ENCODE results near the gene FRAS1.
"Not testable (repeated sequence)": the region's sequence is repeated elsewhere in the genome, so short reads cannot be mapped to it uniquely, and the experiment has no call there.

Gene FRAS1

DNA sequence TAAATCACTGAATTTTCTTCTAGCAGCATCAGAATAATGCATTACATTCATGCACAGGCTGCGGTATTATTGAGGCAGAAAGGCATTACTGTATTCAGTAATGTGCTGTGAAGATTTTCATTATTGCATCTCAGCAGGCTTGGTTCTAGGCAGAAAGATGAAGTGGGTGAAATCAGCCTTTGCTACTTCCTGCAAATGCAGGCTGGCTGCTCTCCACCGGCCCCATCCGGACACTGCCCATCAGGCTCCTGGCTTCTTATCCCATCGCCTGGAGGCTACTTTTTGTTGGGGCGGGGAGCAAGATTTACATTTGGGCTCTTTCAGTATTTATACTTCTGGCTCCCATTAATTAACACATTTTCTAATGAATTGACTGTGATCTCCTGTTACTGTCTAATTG, 117.8 kb downstream of the FRAS1 start:
- peak; percentile 9 for DNase-seq

DNA sequence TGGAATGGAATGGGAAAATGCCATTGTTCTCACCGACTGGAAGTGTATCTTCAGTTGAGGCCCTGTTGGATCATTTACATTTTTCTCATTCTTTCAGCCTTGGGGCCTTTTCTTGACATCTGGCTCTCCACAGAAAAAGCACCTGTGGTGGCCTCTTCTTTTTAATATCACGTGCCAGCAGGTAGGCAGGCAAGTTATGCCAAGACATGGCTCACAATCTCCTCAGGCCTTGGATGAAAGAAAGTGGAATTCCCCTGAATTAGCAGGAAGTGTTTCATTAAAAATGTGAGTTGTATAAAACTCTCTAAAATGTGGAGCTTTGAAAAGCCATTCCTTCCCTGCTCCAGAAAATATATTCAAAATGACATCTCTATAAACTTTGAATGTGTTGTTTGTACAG, 122.1 kb downstream of the FRAS1 start:
- DNase-seq, result no peak

DNA sequence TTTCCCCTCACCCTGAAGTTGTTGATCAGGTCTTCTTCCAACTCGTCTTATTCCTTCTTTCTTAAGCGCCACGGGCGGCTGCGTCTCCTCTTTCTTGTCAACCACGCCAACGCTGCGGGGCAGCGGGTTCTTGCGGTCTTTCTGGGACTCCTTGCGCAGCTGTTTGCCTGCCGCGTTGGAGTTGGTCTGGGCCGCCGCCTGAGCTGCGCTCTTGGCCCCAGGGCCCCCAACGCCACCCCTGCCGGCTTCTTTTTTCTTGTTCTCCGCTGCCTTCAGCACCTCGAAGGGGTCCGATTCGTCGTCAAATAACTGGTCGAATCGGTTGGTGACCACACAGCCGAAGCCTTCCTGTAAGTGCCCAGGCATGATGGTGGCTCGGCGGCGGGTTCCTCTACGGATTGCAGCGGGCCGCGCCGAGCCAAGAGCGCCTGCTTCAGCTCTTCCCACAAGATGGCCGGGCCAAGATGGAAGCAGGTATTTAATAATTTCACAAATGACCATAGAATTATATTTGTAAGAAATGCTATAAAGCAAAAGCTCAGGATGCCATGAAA, 124.6 kb downstream of the FRAS1 start:
- DNase-seq, result not testable (repeated sequence)

DNA sequence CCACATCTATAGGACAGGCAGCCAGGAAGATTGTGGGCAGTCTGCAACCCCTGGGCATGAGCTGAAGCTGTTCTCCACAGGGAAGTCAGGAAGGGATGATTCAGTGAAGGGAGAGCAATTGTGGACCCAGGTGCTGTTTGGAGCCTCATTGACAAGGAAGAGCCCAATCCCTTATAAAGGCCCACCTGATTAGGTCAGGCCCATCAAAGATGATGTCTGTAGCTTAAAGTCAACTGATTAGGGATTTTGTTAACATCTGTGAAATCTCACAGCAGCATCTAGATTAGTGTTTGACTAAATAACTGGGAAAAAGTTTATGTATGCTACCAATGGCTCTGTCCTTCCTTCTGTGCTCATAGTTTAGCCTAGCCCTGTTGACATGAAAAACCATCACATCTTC, 127.5 kb downstream of the FRAS1 start:
- DNase-seq, result no peak

DNA sequence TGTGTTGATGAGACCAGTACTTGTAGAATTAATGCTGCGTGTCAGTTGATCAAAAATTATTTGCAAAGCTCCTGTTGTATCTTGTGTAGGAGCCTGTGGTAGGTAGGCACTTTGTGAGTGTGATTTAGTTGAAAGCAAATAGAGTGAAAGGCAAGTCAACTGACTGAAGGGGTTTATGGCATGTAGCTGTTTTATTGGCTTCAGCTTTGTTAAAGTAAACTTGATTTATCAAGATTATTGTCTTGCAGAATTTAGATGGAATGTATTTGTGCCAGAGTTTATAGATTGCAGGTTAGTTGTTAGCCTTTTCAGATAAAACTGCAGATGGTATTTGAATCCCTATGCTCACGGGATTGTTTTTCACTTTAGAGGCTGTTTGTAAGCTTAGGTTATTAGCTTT, 128.0 kb downstream of the FRAS1 start:
- no peak for DNase-seq

DNA sequence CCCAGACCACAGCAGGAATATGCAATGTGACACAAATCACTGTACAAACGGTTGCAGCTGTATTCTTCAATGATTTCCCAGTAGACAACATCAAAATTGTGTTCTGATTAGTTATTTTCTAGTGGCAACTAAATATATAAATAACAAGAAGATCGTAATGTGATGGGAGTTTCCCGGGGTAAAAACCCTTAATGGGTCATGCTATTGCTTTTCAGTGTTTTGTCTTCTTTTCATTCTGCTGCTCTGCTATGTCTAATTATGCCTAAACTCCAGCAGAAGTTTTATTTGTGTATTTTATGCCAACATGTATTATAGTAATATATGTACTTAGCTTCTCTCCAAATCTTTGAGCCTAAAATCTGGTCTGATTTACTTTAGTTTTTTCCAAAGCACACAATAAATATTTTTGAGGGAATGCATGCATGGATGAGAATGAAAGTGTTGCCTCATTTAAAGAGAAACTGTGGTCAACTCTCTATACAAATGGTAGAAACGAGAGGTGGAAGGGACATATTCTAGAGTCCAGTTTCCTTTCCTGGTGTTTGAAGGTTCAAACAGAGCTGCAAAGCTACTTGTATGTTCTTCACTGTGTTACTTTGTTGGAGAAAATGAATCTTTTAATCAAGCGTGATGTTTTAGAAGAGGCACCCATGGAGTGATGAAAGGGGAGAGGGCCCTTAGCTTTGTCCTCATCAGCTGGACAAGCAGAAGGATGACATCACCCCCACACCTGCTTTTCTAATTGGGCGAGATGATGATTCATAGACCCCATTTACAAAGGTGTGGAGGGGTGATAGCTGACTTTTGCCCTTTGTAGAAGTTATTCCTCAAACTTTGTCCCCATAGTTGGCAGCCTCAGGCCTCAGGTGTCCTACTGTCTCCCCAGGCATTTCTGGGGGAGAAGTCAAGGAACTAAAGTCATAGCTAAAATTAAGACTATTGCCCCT, 129.7 kb downstream of the FRAS1 start:
- DNase-seq, result peak; percentile 26

DNA sequence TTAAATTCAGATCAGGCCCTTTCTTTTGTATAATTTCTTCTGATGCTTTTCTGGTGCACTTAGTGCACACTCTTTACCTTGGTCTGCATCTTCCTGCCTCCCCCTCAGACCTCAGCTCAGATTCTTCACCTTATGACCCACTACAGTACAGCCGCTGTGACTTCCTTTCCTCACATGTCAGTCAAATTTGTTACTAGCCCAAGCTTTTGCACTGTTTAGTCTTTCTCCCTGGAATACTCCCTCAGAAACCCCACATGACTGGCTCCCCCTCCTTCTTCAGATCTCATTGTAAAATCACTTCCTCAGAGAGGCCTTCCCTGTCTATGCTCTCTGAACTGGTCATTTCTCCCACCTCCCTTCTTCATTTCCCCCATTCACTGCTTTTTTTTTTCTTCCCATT, 132.9 kb downstream of the FRAS1 start:
- no peak for DNase-seq

DNA sequence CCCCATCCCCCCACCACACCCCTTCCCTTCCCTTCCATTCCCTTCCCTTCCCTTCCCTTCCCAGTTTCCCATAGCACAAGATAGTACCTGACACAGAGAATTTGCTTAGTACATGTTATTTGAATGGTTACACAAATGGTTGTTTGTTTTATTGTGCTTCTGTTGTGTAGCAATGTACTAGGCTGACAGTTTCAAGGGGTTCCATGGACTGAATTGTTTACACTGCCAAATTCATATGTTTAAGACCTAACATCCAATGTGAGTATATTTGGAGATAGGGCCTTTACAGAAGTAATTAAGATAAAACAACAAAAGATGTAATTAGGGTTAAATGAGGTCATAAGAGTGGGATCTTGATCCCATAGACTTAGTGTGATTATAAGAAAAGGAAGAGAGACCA, 133.5 kb downstream of the FRAS1 start:
- no peak for DNase-seq

DNA sequence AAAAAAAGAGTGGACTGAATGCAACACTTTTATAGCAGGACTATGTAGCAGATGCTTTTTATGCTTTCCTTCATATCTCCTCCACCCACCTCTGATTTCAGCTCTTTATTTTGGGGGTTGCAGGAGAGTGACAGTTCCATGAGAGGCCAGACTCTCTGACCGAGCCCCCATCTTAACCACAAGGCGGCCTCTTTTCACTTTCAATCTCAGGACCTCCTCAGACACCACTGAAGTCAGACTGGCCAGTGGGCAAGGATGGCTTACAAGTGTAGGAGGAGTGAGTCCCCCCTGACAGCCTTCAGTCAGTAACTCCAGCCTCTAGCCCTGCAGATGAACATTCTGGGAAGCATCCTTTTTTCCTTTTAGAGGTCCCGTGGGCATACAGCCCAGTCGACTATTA, 140.8 kb downstream of the FRAS1 start:
- DNase-seq, result no peak

DNA sequence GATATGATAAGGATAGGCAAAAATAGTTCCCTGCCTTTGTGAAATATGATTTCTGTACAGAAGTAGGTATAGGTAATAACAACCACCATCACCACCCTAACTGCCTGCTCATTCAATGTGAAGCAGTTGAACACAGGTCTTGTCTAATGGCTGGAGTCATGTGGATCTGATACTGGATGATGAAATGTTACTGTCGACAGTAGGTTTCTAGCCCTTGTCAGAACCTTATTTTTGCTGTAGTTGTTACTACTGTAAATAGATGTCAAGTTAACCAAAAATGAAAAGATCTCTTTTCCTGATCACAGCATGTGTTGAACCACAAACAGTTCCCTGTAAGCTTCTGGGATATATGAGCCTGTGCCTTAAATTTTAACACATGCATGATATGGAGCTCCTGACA, 142.9 kb downstream of the FRAS1 start:
- DNase-seq, result no peak

DNA sequence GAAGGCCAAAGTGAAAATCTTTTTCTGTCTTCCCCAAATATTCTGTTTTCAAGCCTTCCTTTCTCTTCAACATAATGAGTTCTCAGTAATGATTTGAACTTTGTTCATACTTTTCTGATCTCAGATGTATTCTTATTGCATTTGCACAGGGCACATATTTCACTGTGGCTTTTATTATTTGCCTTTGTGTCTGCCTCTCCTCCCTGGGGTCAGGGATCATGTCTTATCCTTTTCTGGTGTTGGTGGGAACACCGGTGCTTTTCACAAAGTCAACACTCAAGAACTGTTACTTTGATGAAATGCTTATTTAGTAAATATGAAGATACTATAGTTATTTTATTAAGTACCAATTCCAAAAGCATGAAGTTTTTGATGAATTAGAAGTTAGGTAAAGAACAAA, 143.8 kb downstream of the FRAS1 start:
- no peak for DNase-seq

DNA sequence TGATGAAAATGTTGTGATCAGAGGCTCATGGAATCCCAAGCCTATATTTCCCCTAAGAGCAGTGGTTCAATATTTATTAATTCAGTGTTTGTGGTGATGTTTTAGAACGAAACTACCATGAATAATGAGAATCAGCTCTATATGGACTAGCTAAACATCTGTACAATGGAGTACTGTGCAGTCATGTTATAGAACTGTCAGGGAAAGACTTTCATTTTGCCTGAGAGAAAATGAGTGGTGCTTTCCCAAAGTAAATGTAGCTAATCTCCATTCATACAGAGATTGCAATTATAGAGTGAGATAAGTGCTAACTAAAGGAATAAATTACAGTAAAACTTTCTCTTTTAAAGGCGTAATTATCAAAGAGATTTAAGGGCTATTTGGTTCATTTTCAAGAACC, 147.1 kb downstream of the FRAS1 start:
- DNase-seq, result no peak

DNA sequence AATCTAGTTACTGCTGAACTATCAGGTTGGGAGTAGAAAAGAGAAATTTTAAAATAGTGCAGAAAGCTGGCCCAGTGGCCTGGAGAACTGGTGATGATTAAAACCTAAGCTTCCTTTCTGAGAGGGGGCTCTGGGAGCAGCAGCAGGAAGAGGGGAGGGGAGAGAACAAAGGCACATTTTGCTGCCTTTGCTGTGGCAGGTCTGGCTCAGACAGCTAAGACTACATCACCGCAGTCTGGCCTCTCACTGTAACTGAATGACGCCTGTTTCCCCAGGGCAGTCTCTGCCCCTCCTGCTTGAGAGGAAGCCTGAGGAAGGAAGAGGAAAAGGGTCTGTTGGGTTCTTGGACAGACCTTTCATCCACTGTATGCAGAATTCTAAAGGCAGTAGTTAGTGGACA, 148.5 kb downstream of the FRAS1 start:
- DNase-seq, result no peak

DNA sequence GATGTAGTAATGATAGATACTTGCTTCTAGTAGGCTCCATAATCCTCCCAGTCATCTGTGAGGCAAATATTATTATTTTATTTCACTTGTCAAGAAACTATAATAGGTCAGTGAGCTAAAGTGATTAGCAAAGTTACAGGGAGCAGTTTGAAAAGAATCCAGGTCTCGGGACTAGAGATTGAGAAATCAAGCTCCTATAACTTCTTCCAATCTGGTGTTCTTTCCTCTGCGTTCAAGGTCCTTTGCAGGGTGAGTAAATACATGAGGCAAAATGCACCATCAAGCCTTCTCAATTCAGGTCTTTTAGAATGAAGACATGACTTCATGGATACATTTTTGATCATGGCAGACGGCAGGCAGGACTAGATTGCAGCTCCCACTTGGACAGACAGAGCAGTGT, 150.4 kb downstream of the FRAS1 start:
- no peak for DNase-seq

DNA sequence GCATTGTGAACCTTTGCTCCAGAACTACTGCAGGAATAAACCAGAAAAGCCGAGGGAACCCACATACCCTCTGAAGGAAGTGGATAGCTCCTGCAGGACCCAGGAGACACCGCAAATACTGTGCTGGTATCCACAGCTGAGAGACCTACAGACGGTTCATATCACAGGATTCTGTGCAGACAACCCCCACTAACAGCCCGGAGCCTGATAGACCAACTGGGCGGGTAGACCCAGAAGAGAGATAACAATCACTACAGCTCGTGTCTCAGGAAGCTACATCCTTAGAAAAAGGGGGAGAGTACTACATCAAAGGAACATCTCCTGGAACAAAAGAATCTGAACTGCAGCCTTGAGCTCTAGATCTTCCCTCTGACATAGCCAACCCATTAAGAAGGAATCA, 150.8 kb downstream of the FRAS1 start:
- no peak for DNase-seq

DNA sequence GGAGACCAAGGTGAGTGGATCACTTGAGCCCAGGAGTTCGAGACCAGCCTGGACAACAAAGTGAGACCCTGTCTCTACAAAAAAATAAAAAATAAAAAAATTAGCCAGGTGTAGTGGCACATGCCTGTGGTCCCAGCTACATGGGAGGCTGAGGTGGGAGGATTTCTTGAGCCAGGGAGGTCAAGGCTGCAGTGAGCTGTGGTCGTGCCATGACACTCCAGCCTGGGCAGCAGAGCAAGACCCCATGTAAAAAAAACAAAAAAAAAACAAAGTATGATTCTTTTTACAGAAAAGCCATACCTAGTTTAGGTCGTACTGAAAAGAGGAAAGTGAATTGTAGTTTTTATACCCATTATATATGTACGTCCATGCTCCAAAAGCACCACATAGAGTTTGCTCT, 151.8 kb downstream of the FRAS1 start:
- DNase-seq, result not testable (repeated sequence)

DNA sequence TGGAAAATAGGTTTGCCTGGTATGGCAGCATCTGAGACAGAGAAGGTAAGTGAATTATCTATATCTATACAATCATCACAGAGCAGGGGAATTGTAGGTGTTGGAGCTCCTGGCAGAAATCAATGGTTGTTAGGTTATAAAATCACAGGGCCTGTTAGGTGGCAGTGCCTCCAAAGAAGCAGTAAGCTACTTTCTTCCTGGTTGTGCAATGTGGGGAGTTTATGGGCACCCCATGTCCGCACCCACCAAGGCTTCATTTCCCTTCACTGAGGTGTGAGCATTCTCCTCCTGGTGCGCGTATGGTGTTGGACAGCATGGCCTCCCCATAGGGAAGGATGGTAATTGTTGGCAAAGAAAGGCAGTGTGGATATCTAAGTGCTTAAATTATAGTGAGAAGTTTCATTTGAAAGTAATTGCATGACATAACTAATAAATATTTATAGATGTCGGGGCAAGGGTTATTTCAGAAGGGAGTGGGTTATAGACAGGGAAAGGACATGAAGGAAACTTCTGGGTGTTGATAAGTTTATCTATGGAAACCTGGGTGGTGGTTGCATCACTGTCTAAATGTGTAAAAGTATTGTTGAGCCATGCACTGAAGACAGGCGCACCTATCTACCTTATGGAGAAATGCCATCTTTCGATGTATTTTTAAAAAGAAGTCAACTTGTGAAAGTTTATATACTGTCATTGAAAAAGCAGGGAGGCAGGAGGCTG, 153.7 kb downstream of the FRAS1 start:
- DNase-seq, result no peak

DNA sequence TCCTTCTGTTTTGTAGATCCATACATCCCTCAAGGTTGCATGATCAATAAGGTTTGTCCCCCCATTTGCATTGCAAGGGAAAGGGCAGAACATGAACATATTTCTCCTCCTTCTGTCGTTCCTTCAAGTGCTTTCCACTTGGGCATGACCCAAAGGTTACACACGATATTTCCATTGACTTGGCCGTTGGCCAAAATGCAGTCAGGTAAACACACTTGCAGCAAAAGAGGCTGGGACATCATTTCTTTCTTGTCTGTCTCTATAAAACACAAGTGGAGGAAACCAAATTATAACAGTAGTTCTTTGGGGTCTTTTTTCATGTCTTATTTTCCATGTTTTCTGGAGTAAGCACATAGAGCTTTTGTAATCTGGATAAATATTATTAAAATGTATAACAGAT, 156.1 kb downstream of the FRAS1 start:
- DNase-seq, result peak; percentile 3

DNA sequence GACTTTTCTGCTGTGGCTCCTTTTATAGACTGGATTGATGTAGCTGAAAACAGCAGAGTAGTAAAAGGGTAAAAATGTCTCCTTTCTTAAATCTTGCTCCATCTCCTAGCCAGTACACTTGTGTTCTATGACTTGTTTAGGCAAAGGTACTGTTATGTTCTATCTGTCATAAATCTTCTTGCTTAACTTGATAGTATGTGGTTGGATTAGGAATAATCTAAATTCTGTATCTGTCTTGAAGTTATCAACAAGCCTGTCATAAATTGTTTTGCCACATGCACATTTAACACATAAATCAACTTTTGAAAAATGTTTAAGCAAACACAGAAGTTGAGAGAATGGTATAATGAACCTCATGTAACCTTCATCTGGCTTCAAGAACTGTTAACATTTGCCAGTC, 157.0 kb downstream of the FRAS1 start:
- no peak for DNase-seq

DNA sequence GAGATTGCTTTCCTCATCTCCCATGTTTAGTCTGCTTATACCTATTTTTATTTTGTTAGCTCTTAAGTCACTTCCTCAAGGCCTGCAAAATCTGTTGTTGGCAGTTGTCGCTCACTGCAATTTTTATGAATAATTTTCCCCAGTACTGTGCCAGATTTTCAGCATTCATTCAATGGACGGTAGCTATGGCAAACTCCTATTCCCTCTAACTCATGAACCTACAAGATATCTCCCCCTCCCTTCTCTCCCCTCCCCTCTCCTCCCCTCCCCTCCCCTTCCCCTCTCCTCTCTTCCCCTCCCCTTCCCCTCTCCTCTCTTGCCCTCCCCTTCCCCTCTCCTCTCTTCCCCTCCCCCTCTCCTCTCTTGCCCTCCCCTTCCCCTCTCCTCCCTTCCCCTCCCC, 160.4 kb downstream of the FRAS1 start:
- no peak for DNase-seq

DNA sequence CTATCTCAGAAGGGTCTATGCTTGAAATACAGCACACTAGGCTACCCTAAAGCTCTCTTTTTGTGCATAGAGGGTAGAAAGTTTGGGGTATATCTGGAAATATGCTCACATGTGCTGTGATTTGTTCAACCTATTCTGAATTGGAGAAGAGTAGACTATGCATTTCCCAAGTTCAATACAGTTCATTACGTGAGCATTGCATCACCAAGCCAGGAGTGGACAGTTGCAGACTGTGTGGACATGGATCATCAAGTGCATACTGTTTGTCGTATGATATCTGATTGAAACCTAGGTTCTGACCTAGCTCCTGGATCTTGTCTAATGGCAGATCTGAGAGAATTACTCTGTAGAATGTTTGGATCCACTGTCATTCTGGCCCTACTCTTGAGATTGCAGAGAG, 161.1 kb downstream of the FRAS1 start:
- DNase-seq, result no peak

DNA sequence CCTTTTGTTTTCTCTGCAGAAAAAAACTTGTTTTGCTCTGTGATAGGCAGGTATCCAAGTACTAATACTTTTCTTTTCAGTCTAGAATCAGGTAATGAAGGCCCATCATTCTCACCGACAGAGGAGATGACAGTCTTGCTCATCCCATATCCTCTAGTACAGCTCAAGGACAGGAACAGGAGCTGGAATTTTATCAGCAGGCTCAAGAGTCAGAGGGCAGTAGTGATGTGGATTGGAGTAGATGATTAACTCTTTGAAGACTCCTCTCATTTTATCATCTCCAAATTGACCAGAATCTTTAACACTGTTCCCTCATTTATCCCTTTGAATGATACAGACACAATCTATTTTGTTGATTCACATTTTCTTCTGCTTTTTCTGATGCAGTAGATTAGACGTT, 162.7 kb downstream of the FRAS1 start:
- DNase-seq, result no peak

DNA sequence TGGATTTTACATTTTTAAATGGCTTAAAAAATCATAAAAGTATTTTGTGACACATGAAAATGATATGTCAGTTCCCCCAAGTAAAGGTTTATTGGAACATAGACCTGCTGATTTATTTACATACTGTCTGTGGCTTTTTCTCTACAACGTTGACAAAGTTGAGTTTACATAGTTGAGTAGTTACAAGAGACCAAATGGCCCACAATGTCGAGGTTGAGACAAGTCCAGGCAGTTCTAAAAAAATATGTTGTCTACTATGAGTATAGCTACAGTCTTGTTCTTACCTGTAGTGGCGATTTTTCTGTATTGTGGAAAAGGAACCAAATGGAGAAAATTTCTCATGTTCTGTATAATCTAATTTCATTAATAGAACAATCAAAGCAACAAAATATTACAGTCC, 163.2 kb downstream of the FRAS1 start:
- DNase-seq, result no peak

DNA sequence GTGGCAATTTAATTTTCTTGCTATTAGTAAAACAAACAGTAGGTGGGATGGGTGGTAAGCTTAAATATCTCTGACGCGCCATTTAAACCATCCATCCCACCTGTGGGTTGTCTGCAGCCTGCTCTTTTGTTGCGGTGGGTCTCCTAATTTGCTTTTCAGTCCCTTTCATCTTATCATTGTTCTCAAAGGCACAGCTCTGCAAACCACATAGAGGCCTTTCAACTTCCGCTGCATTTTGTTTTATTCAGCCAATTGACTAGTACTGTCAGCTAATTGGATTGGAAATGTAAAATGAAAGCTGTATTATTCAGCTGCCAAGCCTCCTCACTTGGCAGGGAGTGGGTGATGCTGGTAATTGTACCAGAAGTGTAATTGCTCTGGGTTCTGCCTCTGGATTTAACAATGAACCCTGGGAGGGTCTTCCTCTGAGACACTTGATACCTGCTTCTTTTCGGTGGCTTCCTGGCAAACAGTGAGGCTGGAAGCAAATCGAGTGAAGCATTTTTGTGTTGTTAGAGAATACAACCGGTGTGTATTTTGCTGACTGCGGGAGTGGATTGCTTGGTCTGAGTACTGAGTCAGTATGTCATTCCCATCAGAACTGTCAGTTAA, 165.6 kb downstream of the FRAS1 start:
- DNase-seq, result peak; percentile 91

All from NCI-H146 (cell line).